ENCODE results near the gene MB. TPM values are rescaled to one million over a fixed set of nuclear protein-coding genes. Genes with fewer than 3 reads are reported as not detected.

MB gene
- polyA plus RNA-seq, 2 of the 4 experiments (the other 2 are of a cell fraction): 6.9 to 12.1 TPM

DNA sequence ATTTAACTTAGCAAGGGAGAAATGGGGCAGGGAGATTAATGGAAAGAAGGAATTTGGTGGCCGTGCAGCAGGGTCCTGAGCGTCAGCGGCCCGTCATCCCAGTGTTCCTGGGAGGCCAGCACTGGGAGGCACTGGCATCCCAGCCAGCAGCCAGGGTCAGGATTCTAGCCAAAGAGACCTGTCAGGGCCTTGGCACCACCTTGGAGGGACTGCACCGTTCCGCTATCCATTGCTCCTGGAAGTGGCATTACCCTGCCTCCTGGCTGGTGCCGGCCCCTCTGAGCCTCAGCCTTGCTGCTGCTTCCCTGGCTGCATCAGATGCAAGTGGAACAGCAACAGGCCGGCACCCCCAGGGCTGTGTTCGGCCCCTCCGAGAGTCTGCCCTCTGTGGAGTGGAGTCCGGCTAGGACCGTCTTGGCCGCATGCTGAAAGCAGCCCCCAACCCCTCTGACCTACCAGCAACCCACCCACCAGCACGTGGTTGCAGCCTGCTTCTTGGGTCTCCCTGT is 46.4 kb downstream of the MB start:
- WGBS (ENCODE audit: missing lambda C conversion rate): 83% methylated on average over 13 of the region's 14 CpGs
- CTCF ChIA-PET: interaction anchor here (1.0 to 3.5 kb wide), 6 partner anchors 12 to 140 kb away, joined by 3 to 29 read pairs (median 9); no protein-coding TSS in a partner anchor

DNA sequence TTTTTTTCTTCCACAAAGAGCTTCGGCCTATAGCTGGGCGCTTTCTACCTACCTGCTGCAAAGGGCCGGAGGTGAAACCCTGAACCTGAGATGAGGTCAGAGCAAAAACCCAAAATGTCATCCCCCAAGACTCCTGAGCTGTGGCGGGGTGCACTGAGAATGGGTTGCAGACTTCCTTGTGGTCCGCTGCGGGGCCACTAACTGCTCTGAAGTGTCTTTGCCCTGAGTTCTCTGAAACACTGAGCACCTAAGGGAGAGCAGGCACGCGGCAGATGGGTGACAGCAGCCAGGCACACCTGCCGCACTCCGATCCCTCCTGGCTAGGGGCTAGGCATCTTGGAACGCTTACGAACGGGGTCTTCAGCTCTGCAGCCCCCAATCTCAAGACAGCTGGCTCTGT is 47.2 kb downstream of the MB start:
- POLR2A ChIA-PET: no interaction called here
- no peaks in the 10 kb centered on the region for H3K9me3 ChIP-seq
- DNase-seq (ENCODE audit: low read depth in 1 of 2, low spot score in 1 of 2) (no peak), ATAC-seq (no peak), FAIRE-seq (no peak)
- H3K27ac ChIP-seq: peak overlapping the region in 1 of 2 experiments; percentile 55; a peak in 2 of 6 replicates
- H3K4me1 ChIP-seq: peaks cover 15% of the 10 kb centered on the region
- no peak overlapping the region for H3K4me2 ChIP-seq
- CTCF ChIA-PET: interaction anchor here (1.0 to 2.4 kb wide), 2 partner anchors 13 to 139 kb away, joined by 5 to 13 read pairs; no protein-coding TSS in a partner anchor
- no peak overlapping the region for H3K4me3 ChIP-seq
- 93% methylated on average over 7 of the region's 13 CpGs for WGBS (ENCODE audit: missing lambda C conversion rate)
- TF ChIP-seq ZFP36 (IDR thresholded peaks at IDR 0.05; ENCODE audit: borderline replicate concordance, partially characterized antibody): no peak
- no peak for TF ChIP-seq SMC3 (IDR thresholded peaks at IDR 0.05)
- no peak for TF ChIP-seq RAD21 (conservative IDR thresholded peaks at IDR 0.05 in 1 of 2, IDR thresholded peaks at IDR 0.05 in 1 of 2)
- TF ChIP-seq, protein P1, sequence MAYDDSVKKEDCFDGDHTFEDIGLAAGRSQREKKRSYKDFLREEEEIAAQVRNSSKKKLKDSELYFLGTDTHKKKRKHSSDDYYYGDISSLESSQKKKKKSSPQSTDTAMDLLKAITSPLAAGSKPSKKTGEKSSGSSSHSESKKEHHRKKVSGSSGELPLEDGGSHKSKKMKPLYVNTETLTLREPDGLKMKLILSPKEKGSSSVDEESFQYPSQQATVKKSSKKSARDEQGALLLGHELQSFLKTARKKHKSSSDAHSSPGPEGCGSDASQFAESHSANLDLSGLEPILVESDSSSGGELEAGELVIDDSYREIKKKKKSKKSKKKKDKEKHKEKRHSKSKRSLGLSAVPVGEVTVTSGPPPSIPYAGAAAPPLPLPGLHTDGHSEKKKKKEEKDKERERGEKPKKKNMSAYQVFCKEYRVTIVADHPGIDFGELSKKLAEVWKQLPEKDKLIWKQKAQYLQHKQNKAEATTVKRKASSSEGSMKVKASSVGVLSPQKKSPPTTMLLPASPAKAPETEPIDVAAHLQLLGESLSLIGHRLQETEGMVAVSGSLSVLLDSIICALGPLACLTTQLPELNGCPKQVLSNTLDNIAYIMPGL (CRISPR knock-in tag; IDR thresholded peaks at IDR 0.05; ENCODE audit: borderline replicate concordance): no peak
- TF ChIP-seq RARB (CRISPR knock-in tag; IDR thresholded peaks at IDR 0.05): no peak
- TF ChIP-seq, protein P2, sequence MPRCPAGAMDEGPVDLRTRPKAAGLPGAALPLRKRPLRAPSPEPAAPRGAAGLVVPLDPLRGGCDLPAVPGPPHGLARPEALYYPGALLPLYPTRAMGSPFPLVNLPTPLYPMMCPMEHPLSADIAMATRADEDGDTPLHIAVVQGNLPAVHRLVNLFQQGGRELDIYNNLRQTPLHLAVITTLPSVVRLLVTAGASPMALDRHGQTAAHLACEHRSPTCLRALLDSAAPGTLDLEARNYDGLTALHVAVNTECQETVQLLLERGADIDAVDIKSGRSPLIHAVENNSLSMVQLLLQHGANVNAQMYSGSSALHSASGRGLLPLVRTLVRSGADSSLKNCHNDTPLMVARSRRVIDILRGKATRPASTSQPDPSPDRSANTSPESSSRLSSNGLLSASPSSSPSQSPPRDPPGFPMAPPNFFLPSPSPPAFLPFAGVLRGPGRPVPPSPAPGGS (IDR thresholded peaks at IDR 0.05): no peak
- no peak for TF ChIP-seq NFE2L2 (conservative IDR thresholded peaks at IDR 0.05; ENCODE audit: low read length)
- TF ChIP-seq, protein P3, sequence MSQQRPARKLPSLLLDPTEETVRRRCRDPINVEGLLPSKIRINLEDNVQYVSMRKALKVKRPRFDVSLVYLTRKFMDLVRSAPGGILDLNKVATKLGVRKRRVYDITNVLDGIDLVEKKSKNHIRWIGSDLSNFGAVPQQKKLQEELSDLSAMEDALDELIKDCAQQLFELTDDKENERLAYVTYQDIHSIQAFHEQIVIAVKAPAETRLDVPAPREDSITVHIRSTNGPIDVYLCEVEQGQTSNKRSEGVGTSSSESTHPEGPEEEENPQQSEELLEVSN (IDR thresholded peaks at IDR 0.05; ENCODE audit: borderline replicate concordance, low read depth): no peak
- TF ChIP-seq, protein P4, sequence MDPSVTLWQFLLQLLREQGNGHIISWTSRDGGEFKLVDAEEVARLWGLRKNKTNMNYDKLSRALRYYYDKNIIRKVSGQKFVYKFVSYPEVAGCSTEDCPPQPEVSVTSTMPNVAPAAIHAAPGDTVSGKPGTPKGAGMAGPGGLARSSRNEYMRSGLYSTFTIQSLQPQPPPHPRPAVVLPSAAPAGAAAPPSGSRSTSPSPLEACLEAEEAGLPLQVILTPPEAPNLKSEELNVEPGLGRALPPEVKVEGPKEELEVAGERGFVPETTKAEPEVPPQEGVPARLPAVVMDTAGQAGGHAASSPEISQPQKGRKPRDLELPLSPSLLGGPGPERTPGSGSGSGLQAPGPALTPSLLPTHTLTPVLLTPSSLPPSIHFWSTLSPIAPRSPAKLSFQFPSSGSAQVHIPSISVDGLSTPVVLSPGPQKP (IDR thresholded peaks at IDR 0.05; ENCODE audit: low read depth, low read length): no peak
- no peak for TF ChIP-seq NR3C1 (IDR thresholded peaks at IDR 0.05)
- TF ChIP-seq, protein P5, sequence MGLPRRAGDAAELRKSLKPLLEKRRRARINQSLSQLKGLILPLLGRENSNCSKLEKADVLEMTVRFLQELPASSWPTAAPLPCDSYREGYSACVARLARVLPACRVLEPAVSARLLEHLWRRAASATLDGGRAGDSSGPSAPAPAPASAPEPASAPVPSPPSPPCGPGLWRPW (IDR thresholded peaks at IDR 0.05): no peak
- TF ChIP-seq EHF (CRISPR knock-in tag; IDR thresholded peaks at IDR 0.05): no peak
- TF ChIP-seq PHF8 (IDR thresholded peaks at IDR 0.05; ENCODE audit: borderline replicate concordance, low read depth): no peak

More for the DNA sequence above, 46.4 kb downstream of the MB start:
- Histone ChIP-seq H3K4me3 (no peak overlapping the region), H3K9me3 (no peaks in the 10 kb centered on the region), H3K4me2 (no peak overlapping the region), H3K4me1 (peaks cover 15% of the 10 kb centered on the region), H3K27ac (peak overlapping the region in 1 of 2 experiments; percentile 24; a peak in 1 of 6 replicates)
- POLR2A ChIA-PET: no interaction called here
- no peak for FAIRE-seq
- ATAC-seq: no peak; a peak in 1 of 6 replicates
- DNase-seq (ENCODE audit: low read depth in 1 of 2, low spot score in 1 of 2): no peak
- no peak for TF ChIP-seq RARB (CRISPR knock-in tag; IDR thresholded peaks at IDR 0.05)
- TF ChIP-seq TP53 (CRISPR knock-in tag; IDR thresholded peaks at IDR 0.05): no peak
- no peak for TF ChIP-seq RCOR1 (IDR thresholded peaks at IDR 0.05; ENCODE audit: low read depth, low read length)
- TF ChIP-seq, protein P6, sequence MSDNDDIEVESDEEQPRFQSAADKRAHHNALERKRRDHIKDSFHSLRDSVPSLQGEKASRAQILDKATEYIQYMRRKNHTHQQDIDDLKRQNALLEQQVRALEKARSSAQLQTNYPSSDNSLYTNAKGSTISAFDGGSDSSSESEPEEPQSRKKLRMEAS (IDR thresholded peaks at IDR 0.05): no peak
- TF ChIP-seq FOSB (CRISPR knock-in tag; IDR thresholded peaks at IDR 0.05): no peak
- no peak for TF ChIP-seq ZC3H11A (IDR thresholded peaks at IDR 0.05)
- no peak for TF ChIP-seq MYC (IDR thresholded peaks at IDR 0.05; ENCODE audit: borderline replicate concordance, low read length)
- no peak for TF ChIP-seq KDM1A (IDR thresholded peaks at IDR 0.05; ENCODE audit: low read depth)
- no peak for TF ChIP-seq HOXB5 (CRISPR knock-in tag; IDR thresholded peaks at IDR 0.05)
- no peak for TF ChIP-seq SMC3 (IDR thresholded peaks at IDR 0.05)
- TF ChIP-seq, protein P7, sequence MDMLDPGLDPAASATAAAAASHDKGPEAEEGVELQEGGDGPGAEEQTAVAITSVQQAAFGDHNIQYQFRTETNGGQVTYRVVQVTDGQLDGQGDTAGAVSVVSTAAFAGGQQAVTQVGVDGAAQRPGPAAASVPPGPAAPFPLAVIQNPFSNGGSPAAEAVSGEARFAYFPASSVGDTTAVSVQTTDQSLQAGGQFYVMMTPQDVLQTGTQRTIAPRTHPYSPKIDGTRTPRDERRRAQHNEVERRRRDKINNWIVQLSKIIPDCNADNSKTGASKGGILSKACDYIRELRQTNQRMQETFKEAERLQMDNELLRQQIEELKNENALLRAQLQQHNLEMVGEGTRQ (IDR thresholded peaks at IDR 0.05): no peak
- no peak for TF ChIP-seq ZFP36 (IDR thresholded peaks at IDR 0.05; ENCODE audit: borderline replicate concordance, partially characterized antibody)
- TF ChIP-seq EHF (CRISPR knock-in tag; IDR thresholded peaks at IDR 0.05): no peak
- TF ChIP-seq SREBF2 (IDR thresholded peaks at IDR 0.05): no peak
- TF ChIP-seq, protein P2 (IDR thresholded peaks at IDR 0.05): no peak
- TF ChIP-seq, protein P8, sequence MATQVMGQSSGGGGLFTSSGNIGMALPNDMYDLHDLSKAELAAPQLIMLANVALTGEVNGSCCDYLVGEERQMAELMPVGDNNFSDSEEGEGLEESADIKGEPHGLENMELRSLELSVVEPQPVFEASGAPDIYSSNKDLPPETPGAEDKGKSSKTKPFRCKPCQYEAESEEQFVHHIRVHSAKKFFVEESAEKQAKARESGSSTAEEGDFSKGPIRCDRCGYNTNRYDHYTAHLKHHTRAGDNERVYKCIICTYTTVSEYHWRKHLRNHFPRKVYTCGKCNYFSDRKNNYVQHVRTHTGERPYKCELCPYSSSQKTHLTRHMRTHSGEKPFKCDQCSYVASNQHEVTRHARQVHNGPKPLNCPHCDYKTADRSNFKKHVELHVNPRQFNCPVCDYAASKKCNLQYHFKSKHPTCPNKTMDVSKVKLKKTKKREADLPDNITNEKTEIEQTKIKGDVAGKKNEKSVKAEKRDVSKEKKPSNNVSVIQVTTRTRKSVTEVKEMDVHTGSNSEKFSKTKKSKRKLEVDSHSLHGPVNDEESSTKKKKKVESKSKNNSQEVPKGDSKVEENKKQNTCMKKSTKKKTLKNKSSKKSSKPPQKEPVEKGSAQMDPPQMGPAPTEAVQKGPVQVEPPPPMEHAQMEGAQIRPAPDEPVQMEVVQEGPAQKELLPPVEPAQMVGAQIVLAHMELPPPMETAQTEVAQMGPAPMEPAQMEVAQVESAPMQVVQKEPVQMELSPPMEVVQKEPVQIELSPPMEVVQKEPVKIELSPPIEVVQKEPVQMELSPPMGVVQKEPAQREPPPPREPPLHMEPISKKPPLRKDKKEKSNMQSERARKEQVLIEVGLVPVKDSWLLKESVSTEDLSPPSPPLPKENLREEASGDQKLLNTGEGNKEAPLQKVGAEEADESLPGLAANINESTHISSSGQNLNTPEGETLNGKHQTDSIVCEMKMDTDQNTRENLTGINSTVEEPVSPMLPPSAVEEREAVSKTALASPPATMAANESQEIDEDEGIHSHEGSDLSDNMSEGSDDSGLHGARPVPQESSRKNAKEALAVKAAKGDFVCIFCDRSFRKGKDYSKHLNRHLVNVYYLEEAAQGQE (IDR thresholded peaks at IDR 0.05): no peak
